ENCODE data around the gene SRXN1. TPM values are rescaled to one million over a fixed set of nuclear protein-coding genes. Genes with fewer than 3 reads are reported as not detected.

SRXN1 gene
- total and polyA plus RNA-seq, 2 donors (not counting 1 experiment from before 2014, with no cell fraction given): 50.5 to 91.2 TPM

DNA sequence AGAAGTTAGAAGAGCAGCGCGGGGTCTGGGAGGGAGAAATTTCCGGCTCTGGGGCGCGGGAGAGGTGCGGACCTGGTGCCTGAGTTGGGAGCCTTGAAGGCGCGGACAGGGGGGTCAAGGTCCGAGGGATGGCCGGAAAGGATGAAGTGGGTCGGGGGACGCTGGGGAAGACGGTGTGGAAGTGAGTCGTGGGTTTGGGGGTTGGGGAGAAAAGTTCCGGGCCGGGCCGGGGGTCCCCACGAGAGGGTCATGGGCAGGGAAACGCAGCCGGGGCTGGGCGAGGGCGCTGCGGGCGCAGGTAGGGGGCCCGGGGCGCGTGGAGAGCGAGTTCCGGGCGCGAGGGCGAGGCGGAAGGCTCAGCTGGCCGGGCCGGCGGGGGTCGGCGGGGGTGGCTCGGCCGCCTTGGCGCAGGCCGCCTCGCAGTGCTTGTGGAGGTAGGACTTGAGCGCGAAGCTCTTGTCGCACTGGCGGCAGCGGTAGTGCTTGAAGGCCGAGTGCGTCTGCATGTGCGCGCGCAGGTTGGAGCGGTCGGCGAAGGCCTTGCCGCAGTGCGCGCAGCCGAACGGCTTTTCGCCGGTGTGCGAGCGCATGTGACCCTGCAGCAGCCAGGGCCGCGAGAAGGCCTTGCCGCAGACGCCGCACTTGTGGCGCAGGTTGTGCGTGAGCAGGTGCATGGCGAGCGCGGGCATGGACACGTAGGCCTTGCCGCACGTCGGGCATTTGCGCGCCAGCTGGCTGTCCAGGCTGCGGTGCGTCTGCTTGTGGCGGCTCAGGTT, 10.5 kb upstream of the SRXN1 start:
- H3K9ac ChIP-seq (ENCODE audit: insufficient read depth, low read length): no peak overlapping the region
- H3K27me3 ChIP-seq (ENCODE audit: control insufficient read depth, insufficient read depth, low read length): peaks cover 47% of the 10 kb centered on the region
- DNase-seq (ENCODE audit: low read depth in 2 of 2): peak in 1 of 2 donors; percentile 26
- peaks cover 3% of the 10 kb centered on the region for H3K4me1 ChIP-seq (ENCODE audit: control insufficient read depth, extremely low read depth, insufficient read depth, low read length)
- no peaks in the 10 kb centered on the region for H3K36me3 ChIP-seq (ENCODE audit: control insufficient read depth, insufficient read depth, low read length)
- H3K4me2 ChIP-seq (ENCODE audit: extremely low read depth, insufficient read depth, low read length): no peak overlapping the region
- H3K27ac ChIP-seq (ENCODE audit: insufficient read depth, low read length): no peak overlapping the region
- TF ChIP-seq CTCF (conservative IDR thresholded peaks at IDR 0.05 in 1 of 2, IDR thresholded peaks at IDR 0.05 in 1 of 2; ENCODE audit: low read depth in 1 of 2, low read length in 2 of 2): no peak
- peak; percentile 95 for TF ChIP-seq EZH2 (IDR thresholded peaks at IDR 0.05; ENCODE audit: low read length, missing control alignments)
- H2AFZ ChIP-seq (ENCODE audit: low read length): no peak overlapping the region
- H3K9me3 ChIP-seq (ENCODE audit: control insufficient read depth, insufficient read depth, low read depth, low read length): no peaks in the 10 kb centered on the region
- no peak overlapping the region for H3K4me3 ChIP-seq (replicated peaks in 1 of 4; ENCODE audit: control extremely low read depth in 1 of 4, insufficient read depth in 1 of 4, low read depth in 3 of 4, low read length in 4 of 4)
- H3K79me2 ChIP-seq (ENCODE audit: control insufficient read depth, insufficient read depth, low read length): no peaks in the 10 kb centered on the region
- H4K20me1 ChIP-seq (ENCODE audit: control insufficient read depth, extremely low read depth, insufficient read depth, low read length): no peaks in the 10 kb centered on the region

DNA sequence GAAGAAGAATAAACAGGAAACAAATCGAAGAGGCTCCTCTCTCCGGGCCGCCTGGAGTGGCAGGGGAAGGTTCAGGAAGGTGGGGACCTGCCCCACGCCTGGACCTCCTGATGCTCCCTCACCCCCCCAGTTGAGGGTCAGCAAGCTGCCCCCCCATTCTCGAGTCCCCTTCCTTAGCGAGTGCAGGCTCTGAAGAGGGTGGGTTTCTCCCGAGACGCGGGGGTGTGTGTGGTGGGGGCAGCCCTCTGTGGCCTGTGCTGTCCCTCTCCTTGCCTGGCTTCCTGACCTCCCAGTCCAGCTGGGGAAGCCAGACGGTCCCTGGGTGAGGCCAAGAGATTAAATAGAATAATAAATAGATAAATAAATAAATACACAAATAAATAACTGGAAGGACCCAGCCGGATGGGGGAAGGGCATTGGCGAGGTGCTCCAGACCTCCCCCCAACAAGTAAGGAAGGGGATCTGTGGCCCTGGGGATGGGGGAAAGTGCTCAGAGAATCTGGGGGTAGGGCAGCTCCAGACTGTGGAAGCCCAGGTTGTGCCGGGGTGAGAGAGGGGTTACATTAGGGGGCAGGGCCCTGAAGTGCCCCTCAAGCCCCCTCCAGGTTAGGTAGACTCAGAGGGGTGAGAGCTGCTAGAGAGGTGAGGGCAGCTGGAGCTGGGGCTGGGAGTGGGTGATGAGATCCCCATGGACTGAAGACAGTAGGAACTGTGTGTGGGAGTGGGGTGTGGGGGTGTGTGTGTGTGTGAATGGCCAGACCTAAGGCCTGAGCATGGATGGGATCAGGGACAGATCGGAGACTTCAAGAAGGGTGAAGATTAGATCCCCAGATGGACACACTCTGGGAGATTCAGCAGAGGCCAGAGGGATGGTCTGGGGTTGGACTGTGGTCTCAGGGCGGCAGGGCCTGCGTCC, 9.5 kb upstream of the SRXN1 start:
- TF ChIP-seq EZH2 (IDR thresholded peaks at IDR 0.05; ENCODE audit: low read length, missing control alignments): no peak
- no peak for TF ChIP-seq CTCF (conservative IDR thresholded peaks at IDR 0.05 in 1 of 2, IDR thresholded peaks at IDR 0.05 in 1 of 2; ENCODE audit: low read depth in 1 of 2, low read length in 2 of 2)
- peaks cover 42% of the 10 kb centered on the region for H3K27me3 ChIP-seq (ENCODE audit: control insufficient read depth, insufficient read depth, low read length)
- peak overlapping the region; percentile 5 for H3K4me2 ChIP-seq (ENCODE audit: extremely low read depth, insufficient read depth, low read length)
- no peaks in the 10 kb centered on the region for H4K20me1 ChIP-seq (ENCODE audit: control insufficient read depth, extremely low read depth, insufficient read depth, low read length)
- H3K9ac ChIP-seq (ENCODE audit: insufficient read depth, low read length): no peak overlapping the region
- H3K4me3 ChIP-seq (replicated peaks in 1 of 4; ENCODE audit: control extremely low read depth in 1 of 4, insufficient read depth in 1 of 4, low read depth in 3 of 4, low read length in 4 of 4): no peak overlapping the region
- H3K79me2 ChIP-seq (ENCODE audit: control insufficient read depth, insufficient read depth, low read length): no peaks in the 10 kb centered on the region
- no peak for DNase-seq (ENCODE audit: low read depth in 2 of 2)
- H2AFZ ChIP-seq (ENCODE audit: low read length): no peak overlapping the region
- H3K4me1 ChIP-seq (ENCODE audit: control insufficient read depth, extremely low read depth, insufficient read depth, low read length): peaks cover 5% of the 10 kb centered on the region
- no peak overlapping the region for H3K27ac ChIP-seq (ENCODE audit: insufficient read depth, low read length)
- no peaks in the 10 kb centered on the region for H3K36me3 ChIP-seq (ENCODE audit: control insufficient read depth, insufficient read depth, low read length)
- no peaks in the 10 kb centered on the region for H3K9me3 ChIP-seq (ENCODE audit: control insufficient read depth, insufficient read depth, low read depth, low read length)
